GM18502 (cell line): ENCODE results near the gene TBC1D10B.
"Not testable (repeated sequence)": the region's sequence is repeated elsewhere in the genome, so short reads cannot be mapped to it uniquely, and the experiment has no call there.

Experiments
- ATAC-seq: cut with Tn5 transposase; IDR thresholded peaks from one replicate; pipeline ENCODE4 v1.9.1; 2021; ENCODE audit warnings: mild to moderate bottlenecking; ENCODE audit not compliant: unreplicated experiment, poor library complexity

Gene TBC1D10B

DNA sequence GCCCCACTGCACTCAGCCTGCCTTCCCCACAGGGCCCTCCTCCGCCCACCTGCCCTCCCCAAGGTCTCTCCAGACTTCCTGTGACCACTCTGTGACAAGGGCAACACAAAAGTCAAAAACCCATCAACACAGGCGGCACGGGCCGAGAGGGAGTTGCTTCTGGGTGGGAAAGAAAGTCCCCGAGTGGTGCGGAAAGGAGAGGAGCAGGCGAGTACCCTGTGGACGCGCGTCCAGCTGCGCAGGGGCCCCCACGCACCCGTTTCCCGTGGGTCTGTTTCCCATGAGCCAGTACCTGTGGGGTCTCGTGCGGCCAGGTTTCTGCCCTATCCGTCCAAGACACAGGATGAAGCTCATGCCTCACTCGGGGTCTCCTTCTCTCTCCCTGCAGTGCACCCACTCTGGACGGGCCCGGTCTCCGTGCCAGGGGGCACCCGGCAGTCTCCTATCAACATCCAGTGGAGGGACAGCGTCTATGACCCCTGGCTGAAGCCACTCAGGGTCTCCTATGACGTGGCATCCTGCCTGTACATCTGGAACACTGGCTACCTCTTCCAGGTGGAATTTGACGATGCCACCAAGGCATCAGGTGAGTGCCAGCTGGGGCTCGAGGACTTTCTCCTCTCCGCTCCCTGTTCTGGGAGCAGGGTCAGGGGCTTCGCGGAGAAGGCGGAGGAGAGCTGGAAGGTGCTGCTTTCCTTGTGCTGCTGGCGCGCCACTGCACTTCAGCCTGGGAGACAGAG lies 27.4 kb downstream of the TBC1D10B start:
- ATAC-seq: no peak

DNA sequence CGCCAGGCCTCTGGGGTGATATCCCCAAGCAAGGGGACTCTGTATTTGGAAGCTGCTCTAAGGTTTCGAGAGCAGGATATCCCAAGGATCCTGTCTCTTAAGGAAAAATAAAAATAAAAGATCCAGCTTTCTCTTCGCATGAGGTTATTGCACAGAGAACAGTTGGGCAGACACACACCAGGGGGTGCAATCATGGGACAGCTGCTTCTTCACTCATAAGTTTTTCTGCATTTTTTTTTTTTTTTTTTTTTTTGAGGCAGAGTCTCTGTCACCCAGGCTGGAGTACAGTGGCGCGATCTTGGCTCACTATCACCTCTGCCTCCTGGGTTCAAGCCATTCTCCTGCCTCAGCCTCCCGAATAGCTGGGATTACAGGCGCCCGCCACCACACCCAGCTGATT lies 28.3 kb downstream of the TBC1D10B start:
- ATAC-seq: not testable (repeated sequence)

DNA sequence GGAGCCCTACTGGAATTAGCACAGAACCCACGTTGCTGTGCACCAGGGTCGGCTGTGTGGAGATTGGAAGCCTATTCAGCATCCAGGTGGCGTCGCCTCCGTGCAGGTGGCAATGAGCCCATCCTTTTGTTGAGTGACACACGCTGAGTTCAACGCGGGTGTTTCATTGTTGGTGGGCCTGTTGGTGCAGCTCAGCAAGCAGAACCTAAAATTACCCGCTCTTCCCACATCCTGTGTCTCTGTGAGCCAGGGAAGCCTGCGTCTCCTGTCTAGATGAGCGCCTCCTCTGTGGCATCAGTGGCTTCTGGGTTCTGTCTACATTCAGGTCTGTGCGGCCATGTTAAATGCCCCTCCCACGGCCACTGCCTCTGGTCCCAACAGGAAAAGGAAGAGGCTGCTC lies 29.7 kb downstream of the TBC1D10B start:
- ATAC-seq: no peak

DNA sequence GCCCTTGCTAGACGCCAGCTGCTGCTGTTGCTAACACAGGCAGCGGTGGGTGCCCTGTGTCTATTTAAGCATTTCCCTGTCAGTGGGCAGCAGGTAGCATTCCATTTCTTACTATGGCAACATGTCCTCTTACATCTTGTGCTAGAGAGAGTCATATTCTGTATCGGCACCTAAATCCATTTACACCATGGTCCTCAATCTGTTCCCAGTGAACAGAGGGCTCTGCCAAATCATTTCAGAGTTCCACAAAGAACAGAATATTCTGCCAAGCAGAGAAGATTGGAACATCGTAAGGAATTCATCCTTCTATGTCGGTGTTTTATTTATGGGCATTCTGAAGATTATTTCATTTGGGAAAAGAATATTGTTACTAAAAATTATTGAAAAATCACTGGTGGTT lies 31.6 kb downstream of the TBC1D10B start:
- not testable (repeated sequence) for ATAC-seq

DNA sequence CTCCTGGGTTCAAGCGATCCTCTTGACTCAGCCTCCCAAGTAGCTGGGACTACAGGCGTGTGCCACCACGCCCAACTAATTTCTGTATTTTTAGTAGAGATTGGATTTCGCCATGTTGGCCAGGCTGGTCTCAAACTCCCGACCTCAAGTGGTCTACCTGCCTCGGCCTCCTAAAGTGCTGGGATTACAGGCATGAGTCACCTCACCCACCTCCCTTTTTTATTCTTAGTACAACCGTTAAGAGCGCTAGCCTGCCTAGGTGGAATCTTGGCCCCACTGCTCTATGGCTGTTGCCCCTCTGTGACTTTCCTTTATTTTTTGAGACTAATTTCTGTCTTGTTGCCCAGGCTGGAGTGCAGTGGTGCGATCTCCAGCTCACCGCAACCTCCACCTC lies 32.3 kb downstream of the TBC1D10B start:
- ATAC-seq: not testable (repeated sequence)

DNA sequence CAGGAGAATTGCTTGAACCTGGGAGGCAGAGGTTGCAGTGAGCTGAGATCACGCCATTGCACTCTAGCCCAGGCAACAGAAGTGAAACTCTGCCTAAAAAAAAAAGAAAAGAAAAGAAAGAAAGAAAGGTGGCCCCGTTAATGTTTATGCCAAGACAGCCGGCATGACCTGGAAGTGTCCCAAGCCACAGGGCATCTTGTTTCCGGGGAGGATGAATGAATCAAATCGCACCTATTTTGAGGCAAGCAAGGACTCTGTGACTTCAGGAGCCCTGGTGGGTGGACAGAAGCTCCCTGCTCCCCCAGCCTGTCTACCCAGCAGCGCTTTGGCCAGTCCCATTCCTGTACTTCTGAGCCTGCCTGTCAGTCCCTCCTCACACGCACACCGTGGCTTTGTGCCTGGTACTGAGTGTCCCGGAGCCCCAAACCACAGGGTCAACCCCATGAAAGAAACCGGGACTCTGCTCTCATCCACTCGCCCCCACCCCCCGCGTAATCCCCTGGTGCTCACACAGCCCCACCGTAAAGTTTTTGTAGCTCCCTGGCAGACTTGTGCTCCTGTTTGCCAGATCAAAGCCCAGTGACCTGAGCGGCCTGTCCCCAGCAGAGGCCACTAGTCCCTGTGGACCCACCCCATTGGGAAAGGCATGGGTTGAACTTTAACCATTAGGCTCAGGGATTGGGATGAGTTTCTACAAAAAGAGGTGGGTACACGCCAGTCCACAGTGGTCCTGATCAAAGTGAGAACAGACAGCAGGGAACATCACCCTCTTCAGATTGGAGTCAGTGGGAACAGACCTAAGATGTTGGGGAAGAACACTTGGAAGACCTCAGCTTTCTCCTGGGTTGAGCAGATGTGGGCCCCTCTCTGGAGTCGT lies 34.5 kb downstream of the TBC1D10B start:
- peak; percentile 16 for ATAC-seq

DNA sequence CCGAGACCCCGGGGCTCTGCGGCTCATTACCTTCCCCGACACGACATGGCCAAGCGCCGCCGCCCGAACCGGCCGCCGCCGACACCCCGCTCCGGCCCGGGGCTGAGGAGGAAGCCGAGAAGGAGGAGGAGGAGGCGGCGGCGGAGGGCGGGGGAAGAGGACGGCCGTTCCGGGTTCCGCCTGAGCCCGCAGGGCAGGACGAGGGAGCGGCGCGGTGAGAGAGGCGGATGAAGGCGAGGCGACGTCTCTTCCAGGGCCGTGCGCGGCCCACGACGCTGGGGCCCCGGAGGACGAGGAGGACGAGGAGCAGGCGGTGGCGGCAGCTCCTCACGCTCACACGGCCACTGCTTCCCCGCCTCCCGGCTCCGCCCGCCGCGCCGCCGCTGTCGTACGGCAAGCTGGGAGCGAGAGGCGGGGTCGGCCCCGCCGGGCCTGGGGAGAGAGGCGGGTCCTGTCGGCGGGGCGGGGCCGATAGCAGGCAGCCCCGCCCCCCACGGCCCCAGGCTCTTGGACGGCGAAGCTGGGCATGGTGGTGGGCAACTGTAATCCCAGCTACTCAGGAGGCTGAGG lies 35.2 kb downstream of the TBC1D10B start:
- peak; percentile 77 for ATAC-seq

DNA sequence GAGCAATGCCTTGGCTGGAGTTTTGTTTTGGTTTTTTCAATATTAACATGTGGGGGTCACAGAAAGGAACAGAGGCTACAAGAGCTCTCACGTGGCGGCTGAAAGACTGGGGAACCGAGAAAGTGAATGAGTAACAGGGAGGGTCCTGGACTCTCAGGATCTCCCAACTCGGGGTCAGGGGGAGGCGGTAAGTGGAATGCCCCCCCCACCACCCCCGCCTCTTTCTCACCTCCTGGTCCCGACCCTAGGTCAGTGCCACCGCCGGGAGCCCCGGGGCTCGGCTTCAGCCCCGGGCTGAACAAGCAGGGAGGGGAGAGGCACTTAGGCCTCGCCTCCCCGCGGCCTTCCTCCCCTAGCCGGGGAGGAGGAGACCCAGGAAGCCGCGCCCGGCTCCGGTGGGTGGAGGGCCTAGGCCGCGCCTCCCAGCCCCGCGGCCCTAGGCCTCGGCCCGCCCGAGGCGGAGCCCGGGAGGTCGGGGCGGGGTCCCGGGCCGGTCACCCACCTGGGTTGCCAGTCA lies 35.8 kb downstream of the TBC1D10B start:
- ATAC-seq: peak; percentile 89

DNA sequence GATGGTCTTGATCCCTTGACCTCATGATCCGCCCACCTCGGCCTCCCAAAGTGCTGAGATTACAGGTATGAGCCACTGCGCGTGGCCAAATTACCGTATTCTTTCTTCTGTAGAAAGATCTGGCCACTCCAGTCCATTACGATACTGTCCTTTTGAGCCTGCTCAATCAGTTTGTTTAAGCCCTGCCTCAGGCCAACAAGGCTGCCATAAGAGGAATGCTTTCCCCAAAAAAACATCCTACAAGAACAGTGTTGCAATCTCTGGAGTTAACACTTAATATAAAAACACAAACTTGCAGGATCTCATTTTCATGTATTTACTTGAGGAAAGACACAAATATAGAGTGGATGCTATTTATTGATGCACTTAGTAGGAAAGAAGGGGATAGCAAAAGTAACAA lies 46.1 kb downstream of the TBC1D10B start:
- not testable (repeated sequence) for ATAC-seq

DNA sequence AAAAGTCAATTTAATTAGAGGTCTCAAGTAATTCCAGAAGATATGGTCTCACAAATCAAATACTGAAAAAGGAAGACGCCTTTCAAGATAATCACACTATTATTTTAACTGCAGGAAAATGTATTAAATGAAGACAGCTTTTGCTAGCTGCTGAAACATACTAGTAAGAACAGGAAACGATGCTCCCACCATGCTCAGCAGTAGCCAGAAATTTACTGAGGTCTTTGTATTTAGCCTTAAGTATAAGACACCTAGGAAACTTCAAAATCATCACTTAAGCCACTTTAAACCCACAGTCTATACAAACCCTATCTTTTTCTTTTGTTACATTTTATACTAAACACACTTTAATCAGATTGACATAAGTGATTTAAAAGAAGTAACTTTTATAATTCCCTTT lies 51.6 kb downstream of the TBC1D10B start:
- ATAC-seq: not testable (repeated sequence)

DNA sequence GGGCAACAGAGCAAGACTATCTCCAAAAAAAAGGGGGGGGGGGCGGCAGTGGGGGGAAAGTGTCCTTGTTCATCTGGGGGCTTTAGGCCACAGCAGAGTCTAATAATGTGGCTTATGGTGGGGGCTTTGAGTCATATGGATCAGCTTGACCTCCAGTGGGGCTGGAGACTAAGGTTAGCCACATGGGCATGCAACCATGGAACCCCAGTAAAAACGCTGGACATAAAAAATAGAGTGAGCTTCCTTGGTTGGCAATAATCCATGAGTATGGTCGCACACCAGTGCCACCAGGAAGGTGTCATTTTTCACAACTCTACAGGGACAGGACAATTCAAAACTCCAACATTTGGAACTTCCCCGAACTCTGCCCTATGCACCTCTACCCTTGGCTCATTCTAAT lies 59.4 kb downstream of the TBC1D10B start:
- ATAC-seq: not testable (repeated sequence)

DNA sequence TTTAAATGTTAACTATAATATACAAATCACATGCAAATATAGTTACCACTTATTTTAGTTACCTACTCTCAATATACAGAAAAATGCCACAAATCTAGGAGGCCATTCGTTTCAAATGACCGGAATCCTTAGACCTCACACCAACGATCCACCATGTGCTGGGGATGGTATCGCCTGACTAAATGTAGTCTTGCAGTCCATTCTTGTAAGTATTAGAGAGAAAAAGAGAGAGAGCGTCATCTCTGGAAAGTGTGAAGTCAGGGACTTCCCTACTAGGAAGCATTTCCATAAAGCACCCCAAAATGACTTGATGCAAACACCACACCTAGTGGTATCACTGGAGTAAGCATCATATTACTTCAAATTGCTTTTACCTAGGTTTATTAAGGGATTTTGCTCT lies 61.0 kb downstream of the TBC1D10B start:
- not testable (repeated sequence) for ATAC-seq
